ENCODE data around the gene DPYD.

- peak; percentile 28; the same call in 1 of the 2 replicates for TF ChIP-seq CTCF (conservative IDR thresholded peaks at IDR 0.05; ENCODE audit: low read length)
- TF ChIP-seq EZH2phosphoT487 (IDR thresholded peaks at IDR 0.05; ENCODE audit: borderline replicate concordance), result no peak
Measured at GRCh38 chr1:97826820-97827219, 94.0 kb downstream of the DPYD start.

All from Loucy (cell line).